PC-3 (cell line): ENCODE measurements around the gene SLC44A1. TPM values are rescaled to one million over a fixed set of nuclear protein-coding genes. Genes with fewer than 3 reads are reported as not detected.

Source experiments
- ATAC-seq: fragments of 200-7000 bp; cut with Tn5 transposase; 2 replicates; pipeline ENCODE4 v1.9.1; 2020; ENCODE audit warnings: mild to moderate bottlenecking, moderate library complexity
- BruUV-seq: library from RNA; stranded (reverse); fragments of 400-500 nt; replicated peaks from 2 replicates; lab custom pipeline; 2021; lab: Mats Ljungman, UMichigan
- CTCF ChIA-PET: fragments of 300-600 bp; sonication (Branson Sonifier 250); formaldehyde crosslinking; loops from one replicate; lab custom pipeline; 2022; ENCODE audit warnings: antibody characterized with exemption; lab: Charles Lee
- POLR2A ChIA-PET: fragments of 300-600 bp; sonication (Branson Sonifier 250); formaldehyde crosslinking; loops from one replicate; lab custom pipeline; 2022; ENCODE audit warnings: antibody characterized with exemption; ENCODE audit not compliant: unreplicated experiment; lab: Charles Lee
- DNase-seq: peaks from one replicate; pipeline ENCODE4 v3.0.0-alpha.2; 2015
- H2AFZ ChIP-seq: fragments of 300-600 bp; sonication (generic); 2 replicates; pipeline ENCODE4 v1.6.0; 2016; ENCODE audit warnings: antibody characterized with exemption, low read length
- H3F3A ChIP-seq: fragments of 300-600 bp; sonication (generic); one replicate; pipeline ENCODE4 v1.6.0; 2017; ENCODE audit warnings: antibody characterized with exemption, low read length, control low read depth, mild to moderate bottlenecking; ENCODE audit not compliant: unreplicated experiment
- H3K27ac ChIP-seq: fragments of 300-600 bp; sonication (generic); 2 replicates; pipeline ENCODE4 v1.5.1; 2016; ENCODE audit warnings: mild to moderate bottlenecking, low read length
- H3K27me3 ChIP-seq: fragments of 300-600 bp; sonication (generic); 2 replicates; pipeline ENCODE4 v1.6.1; 2016; ENCODE audit warnings: low read length, mixed read lengths
- H3K36me3 ChIP-seq: fragments of 300-600 bp; sonication (generic); 2 replicates; pipeline ENCODE4 v1.6.1; 2016; ENCODE audit warnings: low read depth, mixed run types, low read length, mixed read lengths
- H3K4me1 ChIP-seq: fragments of 300-600 bp; sonication (generic); 2 replicates; pipeline ENCODE4 v1.5.1; 2016; ENCODE audit warnings: low read length; ENCODE audit not compliant: insufficient read depth
- H3K4me2 ChIP-seq: fragments of 300-600 bp; sonication (generic); 2 replicates; pipeline ENCODE4 v1.6.0; 2016; ENCODE audit warnings: low read length
- H3K4me3 ChIP-seq: fragments of 300-600 bp; sonication (generic); 2 replicates; pipeline ENCODE4 v1.5.1; 2016; ENCODE audit warnings: mild to moderate bottlenecking, low read length, mixed read lengths
- H3K79me2 ChIP-seq: fragments of 300-600 bp; sonication (generic); 2 replicates; pipeline ENCODE4 v1.6.1; 2017; ENCODE audit warnings: low read length, mixed read lengths
- H3K9ac ChIP-seq: fragments of 300-600 bp; sonication (generic); 2 replicates; pipeline ENCODE4 v1.6.0; 2016; ENCODE audit warnings: mild to moderate bottlenecking, low read length
- H3K9me2 ChIP-seq: fragments of 300-600 bp; sonication (generic); replicated peaks from 2 replicates; pipeline ENCODE4 v1.6.1; 2016; ENCODE audit warnings: mixed run types, low read length, mixed read lengths
- H3K9me3 ChIP-seq: fragments of 300-600 bp; sonication (generic); 2 replicates; pipeline ENCODE4 v1.6.1; 2016; ENCODE audit warnings: low read length, mixed read lengths
- H4K20me1 ChIP-seq: fragments of 300-600 bp; sonication (generic); 2 replicates; pipeline ENCODE4 v1.6.1; 2016; ENCODE audit warnings: low read length, mixed read lengths
- CTCF ChIP-seq: fragments of 300-600 bp; sonication (generic); conservative IDR thresholded peaks from 2 replicates; pipeline ENCODE4 v1.5.1; 2017; ENCODE audit warnings: antibody characterized with exemption, low read depth, mild to moderate bottlenecking, low read length
- EZH2 ChIP-seq: fragments of 300-600 bp; sonication (generic); IDR thresholded peaks from one replicate; pipeline ENCODE4 v1.6.1; 2017; ENCODE audit warnings: antibody characterized with exemption, mild to moderate bottlenecking, low read length; ENCODE audit not compliant: unreplicated experiment
- EZH2phosphoT487 ChIP-seq: fragments of 300-600 bp; sonication (generic); IDR thresholded peaks from 2 replicates; pipeline ENCODE4 v1.6.1; 2018; ENCODE audit warnings: mild to moderate bottlenecking, antibody characterized with exemption, low read length, borderline replicate concordance
- intact Hi-C: fragments of 100-400 bp; cut with micrococcal nuclease; formaldehyde crosslinking; loops from 2 replicates; pipeline ENCODE4 v1.9.0; 2023
- total RNA-seq: library from RNA; depleted of rRNA; stranded (reverse); fragments of >200 nt; gene quantifications from 2 replicates; pipeline ENCODE4 v1.2.3, GENCODE V29; 2014

Gene SLC44A1
- total RNA-seq, 1 experiment from 2014 or later, result 16.1 TPM

DNA sequence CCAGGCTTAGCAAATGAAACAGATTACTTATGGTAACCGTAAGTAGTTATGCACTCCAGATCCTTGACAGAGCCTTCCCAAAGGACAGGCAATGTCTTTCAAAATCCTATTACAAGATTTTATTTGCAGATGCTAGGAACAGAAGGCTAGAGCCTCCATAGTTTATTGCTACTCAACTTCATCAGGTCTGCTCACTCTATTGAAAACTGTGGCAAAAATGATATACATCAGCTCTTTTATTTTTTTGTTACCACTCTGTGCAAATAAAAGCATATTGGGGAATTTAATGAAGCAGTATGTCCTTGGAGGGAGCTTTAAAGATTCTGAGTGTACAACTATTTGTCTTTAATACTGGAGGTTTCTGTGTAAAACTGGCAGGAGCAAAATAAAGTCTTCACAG, 46.5 kb downstream of the SLC44A1 start:
- ChIA-PET CTCF (no interaction called here), POLR2A (no interaction called here)
- no TSS peak for BruUV-seq
- no peak overlapping the region for H3K27ac ChIP-seq
- H3K4me1 ChIP-seq, result peaks cover 11% of the 10 kb centered on the region
- no peak overlapping the region for H3K4me2 ChIP-seq
- no peaks in the 10 kb centered on the region for H3K27me3 ChIP-seq
- no peaks in the 10 kb centered on the region for H3K9me2 ChIP-seq
- H3K4me3 ChIP-seq, result no peak overlapping the region
- H2AFZ ChIP-seq, result no peak overlapping the region
- ATAC-seq, result no peak
- no peaks in the 10 kb centered on the region for H3F3A ChIP-seq
- H3K79me2 ChIP-seq, result no peaks in the 10 kb centered on the region
- H3K9me3 ChIP-seq, result no peaks in the 10 kb centered on the region
- no peak for TF ChIP-seq EZH2
- TF ChIP-seq EZH2phosphoT487, result no peak
- no peak for TF ChIP-seq CTCF
- no peak overlapping the region for H3K9ac ChIP-seq
- H3K36me3 ChIP-seq, result no peaks in the 10 kb centered on the region
- intact Hi-C loops, result no loop called here
- H4K20me1 ChIP-seq, result no peaks in the 10 kb centered on the region
- no peak for DNase-seq

- Histone ChIP-seq H3K4me2 (no peak overlapping the region), H3K9ac (no peak overlapping the region), H3K4me1 (peaks cover 15% of the 10 kb centered on the region), H3K9me3 (no peaks in the 10 kb centered on the region), H3K4me3 (no peak overlapping the region), H3K36me3 (no peaks in the 10 kb centered on the region), H2AFZ (no peak overlapping the region), H3K79me2 (no peaks in the 10 kb centered on the region), H4K20me1 (no peaks in the 10 kb centered on the region), H3K27ac (no peak overlapping the region), H3K27me3 (no peaks in the 10 kb centered on the region), H3K9me2 (no peaks in the 10 kb centered on the region), H3F3A (no peaks in the 10 kb centered on the region)
- ATAC-seq (no peak), DNase-seq (no peak)
- ChIA-PET POLR2A (no interaction called here), CTCF (no interaction called here)
- TF ChIP-seq EZH2phosphoT487 (no peak), CTCF (no peak), EZH2 (no peak)
- BruUV-seq, result no TSS peak
- intact Hi-C loops, result no loop called here
These were observed 47.0 kb downstream of the SLC44A1 start for GRCh38 chr9:105291422-105291859.

DNA sequence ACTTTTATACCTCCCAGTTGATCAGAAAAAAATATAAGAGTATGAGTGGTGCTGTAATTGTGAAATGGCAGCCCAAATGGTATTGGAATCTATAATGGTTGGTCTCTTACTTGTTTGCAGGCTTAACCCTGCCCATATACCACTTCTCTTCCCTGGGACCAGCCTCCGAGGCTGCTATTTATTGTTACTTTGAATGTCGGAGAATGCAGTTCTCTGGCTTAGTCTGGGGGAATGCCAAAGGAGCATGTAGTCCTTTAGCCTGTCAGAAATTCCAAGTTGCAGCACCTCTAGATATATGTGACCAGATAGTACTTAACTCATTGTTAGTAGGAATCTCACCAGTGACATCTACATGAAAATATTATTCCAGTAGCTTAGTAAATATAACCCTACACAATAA, 47.5 kb downstream of the SLC44A1 start:
- Histone ChIP-seq H3K27me3 (no peaks in the 10 kb centered on the region), H3K4me1 (peaks cover 20% of the 10 kb centered on the region), H4K20me1 (no peaks in the 10 kb centered on the region), H3K9ac (no peak overlapping the region), H3K79me2 (no peaks in the 10 kb centered on the region), H3K27ac (no peak overlapping the region), H3K9me2 (no peaks in the 10 kb centered on the region), H3F3A (peaks cover 3% of the 10 kb centered on the region), H2AFZ (no peak overlapping the region), H3K4me2 (no peak overlapping the region), H3K4me3 (no peak overlapping the region), H3K36me3 (no peaks in the 10 kb centered on the region), H3K9me3 (no peaks in the 10 kb centered on the region)
- no peak for ATAC-seq
- TF ChIP-seq EZH2phosphoT487, result no peak
- intact Hi-C loops, result no loop called here
- DNase-seq, result no peak
- BruUV-seq, result no TSS peak
- ChIA-PET CTCF (no interaction called here), POLR2A (no interaction called here)
